Stomach (tissue), 9 donors: Measurements from ENCODE around the gene AKAP12. TPM values are rescaled to one million over a fixed set of nuclear protein-coding genes. Genes with fewer than 3 reads are reported as not detected.

Source experiments
- DNase-seq, 2 donors: peaks; one replicate each; pipeline versions ENCODE4 v3.0.0 to v3.0.0-alpha.2; 2013 to 2019
- H3K27ac ChIP-seq, 5 donors: fragments of 200-600 bp in 4 of 5; sonication (generic) in 4 of 5; one replicate each; pipeline ENCODE4 v1.5.1; 2013 to 2019; ENCODE audit warnings: mild to moderate bottlenecking in 1 of 5, moderate library complexity in 1 of 5
- H3K27me3 ChIP-seq, 3 donors: fragments of 200-600 bp; sonication (generic); one replicate each; pipeline ENCODE4 v1.5.1; 2017 to 2019; ENCODE audit warnings: mixed run types in 1 of 3
- H3K36me3 ChIP-seq, 4 donors: fragments of 200-600 bp; sonication (generic); 1 replicate in 3 of 4; 2 replicates in 1 of 4; pipeline ENCODE4 v1.5.1; 2016 to 2019
- H3K4me1 ChIP-seq, 4 donors: fragments of 200-600 bp; sonication (generic); one replicate each; pipeline ENCODE4 v1.5.1; 2016 to 2019
- H3K4me3 ChIP-seq, 4 donors: fragments of 200-600 bp; sonication (generic) in 3 of 4; one replicate each; pipeline ENCODE4 v1.5.1; 2016 to 2019; ENCODE audit warnings: mild to moderate bottlenecking in 1 of 4
- H3K9me3 ChIP-seq, 4 donors: fragments of 200-600 bp; sonication (generic); one replicate each; pipeline ENCODE4 v1.5.1; 2016 to 2019
- CTCF ChIP-seq, 7 experiments: fragments of 450-650 bp in 4 of 7; fragments of 200-600 bp in 3 of 7; sonication (generic) in 3 of 7; IDR thresholded peaks; one replicate each; pipeline ENCODE4 v1.5.1; 2016 to 2019; ENCODE audit warnings: antibody characterized with exemption in 7 of 7, control low read depth in 2 of 7, mild to moderate bottlenecking in 1 of 7
- EP300 ChIP-seq: sonication (generic); formaldehyde crosslinking; IDR thresholded peaks from one replicate; pipeline ENCODE4 v1.6.1; 2017; ENCODE audit warnings: antibody characterized with exemption
- POLR2A ChIP-seq, 4 donors: fragments of 450-650 bp; IDR thresholded peaks; one replicate each; pipeline ENCODE4 v1.6.1; 2016; ENCODE audit warnings: antibody characterized with exemption in 4 of 4, control low read depth in 2 of 4, mild to moderate bottlenecking in 1 of 4, moderate library complexity in 1 of 4
- POLR2AphosphoS5 ChIP-seq, 3 donors: sonication (generic); formaldehyde crosslinking; IDR thresholded peaks; one replicate each; pipeline ENCODE4 v1.6.1; 2016; ENCODE audit warnings: antibody characterized with exemption in 3 of 3
- WGBS, 5 donors: extraction: QIAGEN DNeasy Blood & Tissue Kit in 3 of 5; methylation state at CpG; one replicate each; pipeline versions ENCODE4 v1.1.5 to v1.1.7; 2013 to 2018; 5-methylcytosine and 5-hydroxymethylcytosine counted together
- intact Hi-C: fragments of 100-400 bp; cut with DNase I; formaldehyde crosslinking; loops from one replicate; pipeline ENCODE4 v1.15.1; 2023; ENCODE audit warnings: low total_unique reads
- polyA plus RNA-seq, 3 donors: library from polyadenylated mRNA; stranded (reverse); fragments of 200-250 nt; gene quantifications; one replicate each; pipeline ENCODE4 v1.2.3, GENCODE V29; 2013
- total RNA-seq, 5 donors: library from RNA; depleted of rRNA; stranded (reverse); fragments of >200 nt; gene quantifications; one replicate each; pipeline versions ENCODE4 v1.1.0 to v1.2.3, GENCODE V29; 2014 to 2016
- donor health status: healthy with polysubstance abuse.
- donor health status: Bipolar disorder and iron deficiency.
- donor health status: healthy.

Gene AKAP12
- total and polyA plus RNA-seq, 8 donors, result 4.2 to 110 (median 35.0) TPM

- DNase-seq, result no peak
- Histone ChIP-seq H3K27ac (no peak overlapping the region), H3K4me3 (no peak overlapping the region), H3K36me3 (no peaks in the 10 kb centered on the region), H3K4me1 (peaks cover 0 to 24% (median 19%) of the 10 kb centered on the region in 4 donors), H3K27me3 (peaks cover 0 to 30% (median 27%) of the 10 kb centered on the region in 3 donors), H3K9me3 (no peaks in the 10 kb centered on the region)
- TF ChIP-seq EP300, result no peak
- TF ChIP-seq POLR2A (IDR thresholded peaks at IDR 0.05), result no peak
- TF ChIP-seq POLR2AphosphoS5 (IDR thresholded peaks at IDR 0.05), result no peak
- TF ChIP-seq CTCF (IDR thresholded peaks at IDR 0.05), result no peak
- WGBS, 5 donors, result 69 to 76% (median 73%) methylated on average over 6 of the region's 6 CpGs
- intact Hi-C loops, result no loop called here
Observed at GRCh38 chr6:151236668-151237401, 2.9 kb upstream of the AKAP12 start.

DNA sequence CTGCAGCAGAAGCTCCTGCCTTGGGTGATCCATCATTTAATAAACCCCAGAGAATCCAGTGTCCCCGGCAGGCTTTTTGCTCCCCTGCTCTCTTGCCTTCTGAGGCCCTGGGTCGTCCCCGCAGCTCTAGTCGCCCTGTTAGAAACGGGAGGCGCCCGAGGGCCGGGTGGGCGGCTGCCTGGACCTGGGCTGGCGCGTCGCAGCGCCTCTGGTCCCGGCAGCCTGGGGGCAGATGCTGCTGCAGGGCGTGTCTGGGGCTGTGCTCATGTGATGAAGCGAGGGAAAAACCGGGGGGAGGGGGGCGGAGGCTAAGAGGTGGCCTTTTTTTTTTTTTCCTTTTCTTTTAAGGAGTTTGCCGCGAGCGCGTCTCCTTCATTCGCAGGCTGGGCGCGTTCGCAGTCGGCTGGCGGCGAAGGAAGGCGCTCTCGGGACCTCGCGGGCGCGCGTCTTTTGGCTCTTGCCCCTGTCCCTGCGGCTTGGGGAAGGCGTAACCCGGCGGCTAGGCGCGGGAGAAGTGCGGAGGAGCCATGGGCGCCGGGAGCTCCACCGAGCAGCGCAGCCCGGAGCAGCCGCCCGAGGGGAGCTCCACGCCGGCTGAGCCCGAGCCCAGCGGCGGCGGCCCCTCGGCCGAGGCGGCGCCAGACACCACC, 394 bp downstream of the AKAP12 start:
- intact Hi-C loops, result no loop called here
- TF ChIP-seq POLR2AphosphoS5 (IDR thresholded peaks at IDR 0.05), result peak; percentile 72 to 90 (median 82)
- TF ChIP-seq CTCF (IDR thresholded peaks at IDR 0.05), result no peak
- H3K36me3 ChIP-seq, result no peaks in the 10 kb centered on the region
- H3K9me3 ChIP-seq, result no peaks in the 10 kb centered on the region
- H3K27ac ChIP-seq, result peak overlapping the region; percentile 79 to 97 (median 88)
- 0 to 1% (median 1%) methylated on average over 28 to 60 of the region's 60 CpGs for WGBS, 5 donors
- DNase-seq, result peak; percentile 36 to 93
- H3K4me3 ChIP-seq, result peak overlapping the region; percentile 67 to 74 (median 71)
- peaks cover 0 to 27% (median 23%) of the 10 kb centered on the region in 4 donors for H3K4me1 ChIP-seq
- H3K27me3 ChIP-seq, result peaks cover 0 to 45% (median 36%) of the 10 kb centered on the region in 3 donors

- Histone ChIP-seq H3K27me3 (peaks cover 0 to 45% (median 36%) of the 10 kb centered on the region in 3 donors), H3K27ac (peak overlapping the region; percentile 79 to 97 (median 88)), H3K4me3 (peak overlapping the region; percentile 67 to 74 (median 71)), H3K4me1 (peaks cover 0 to 27% (median 23%) of the 10 kb centered on the region in 4 donors), H3K36me3 (no peaks in the 10 kb centered on the region), H3K9me3 (no peaks in the 10 kb centered on the region)
- 1 to 3% (median 2%) methylated on average over 10 to 68 of the region's 68 CpGs for WGBS, 5 donors
- TF ChIP-seq POLR2AphosphoS5 (IDR thresholded peaks at IDR 0.05) (peak; percentile 23 to 58 (median 40)), POLR2A (IDR thresholded peaks at IDR 0.05) (no peak), CTCF (IDR thresholded peaks at IDR 0.05) (no peak), EP300 (no peak)
- intact Hi-C loops, result no loop called here
- DNase-seq, result peak; percentile 36 to 78
Observed at GRCh38 chr6:151240791-151241642, 1.2 kb downstream of the AKAP12 start.

GRCh38 chr6:151241853-151242252, 2.1 kb downstream of the AKAP12 start:
- no peaks in the 10 kb centered on the region for H3K36me3 ChIP-seq
- peaks cover 0 to 45% (median 36%) of the 10 kb centered on the region in 3 donors for H3K27me3 ChIP-seq
- H3K27ac ChIP-seq, result peak overlapping the region in 4 of 5 donors; percentile 86 to 97 (median 89)
- no peaks in the 10 kb centered on the region for H3K9me3 ChIP-seq
- WGBS, 5 donors, result 69 to 81% (median 77%) methylated on average over 5 of the region's 5 CpGs
- TF ChIP-seq POLR2A (IDR thresholded peaks at IDR 0.05), result no peak
- TF ChIP-seq CTCF (IDR thresholded peaks at IDR 0.05), result no peak
- TF ChIP-seq EP300, result no peak
- no peak for TF ChIP-seq POLR2AphosphoS5 (IDR thresholded peaks at IDR 0.05)
- intact Hi-C loops, result no loop called here
- H3K4me3 ChIP-seq, result peak overlapping the region; percentile 67 to 74 (median 71)
- peaks cover 0 to 27% (median 23%) of the 10 kb centered on the region in 4 donors for H3K4me1 ChIP-seq
- no peak for DNase-seq
